Testis (tissue), 3 donors: ENCODE measurements around the gene ELF2. TPM values are rescaled to one million over a fixed set of nuclear protein-coding genes. Genes with fewer than 3 reads are reported as not detected.
"Not testable (repeated sequence)": the region's sequence is repeated elsewhere in the genome, so short reads cannot be mapped to it uniquely, and the experiment has no call there.

Experiments
- DNase-seq: peaks from one replicate; pipeline ENCODE4 v3.0.0-alpha.2; 2019
- H3K27ac ChIP-seq, 2 donors: fragments of 200-600 bp; sonication (generic); one replicate each; pipeline ENCODE4 v1.5.1; 2019
- H3K27me3 ChIP-seq: fragments of 200-600 bp; sonication (generic); one replicate; pipeline ENCODE4 v1.5.1; 2019
- H3K36me3 ChIP-seq: fragments of 200-600 bp; sonication (generic); one replicate; pipeline ENCODE4 v1.5.1; 2017; ENCODE audit warnings: low read depth; ENCODE audit errors: missing control alignments
- H3K4me1 ChIP-seq: fragments of 200-600 bp; sonication (generic); one replicate; pipeline ENCODE4 v1.5.1; 2019
- H3K4me3 ChIP-seq, 2 donors: fragments of 200-600 bp; sonication (generic); one replicate each; pipeline ENCODE4 v1.5.1; 2017 to 2019
- H3K9me3 ChIP-seq: fragments of 200-600 bp; sonication (generic); one replicate; pipeline ENCODE4 v1.5.1; 2017
- CTCF ChIP-seq, 3 experiments: fragments of 450-650 bp in 2 of 3; fragments of 200-600 bp in 1 of 3; sonication (generic) in 1 of 3; IDR thresholded peaks; one replicate each; pipeline ENCODE4 v1.5.1; 2016 to 2019; ENCODE audit warnings: antibody characterized with exemption in 3 of 3, mild to moderate bottlenecking in 2 of 3, moderate library complexity in 1 of 3
- POLR2A ChIP-seq: fragments of 450-650 bp; IDR thresholded peaks from one replicate; pipeline ENCODE4 v1.6.1; 2017; ENCODE audit warnings: antibody characterized with exemption, mild to moderate bottlenecking, moderate library complexity
- WGBS, 2 donors: methylation state at CpG; one replicate each; pipeline ENCODE4 v1.1.5; 2018; 5-methylcytosine and 5-hydroxymethylcytosine counted together
- intact Hi-C: fragments of 100-400 bp; cut with DNase I; formaldehyde crosslinking; loops from one replicate; pipeline ENCODE4 v1.15.1; 2023; ENCODE audit warnings: low total_unique reads
- polyA plus RNA-seq: library from polyadenylated mRNA; stranded (reverse); fragments of 350-450 nt; fragmentation: Illumina TruSeq; extraction: RNeasy Lipid Tissue Mini Kit (QIAGEN cat#74804); gene quantifications from one replicate; pipeline ENCODE4 v1.2.3, GENCODE V29; 2014; ENCODE audit warnings: low read depth, low replicate concordance; ENCODE audit not compliant: insufficient read depth
- small RNA-seq, 2 donors: library from RNA; depleted of rRNA; stranded (forward); fragments of <200 nt; gene quantifications; one replicate each; pipeline ENCODE3, GENCODE V24; 2016
- total RNA-seq, 2 donors: library from RNA; depleted of rRNA; stranded (reverse); fragments of >200 nt; gene quantifications; one replicate each; pipeline ENCODE4 v1.2.3, GENCODE V29; 2016

ELF2 gene
- total and polyA plus RNA-seq, 3 donors from 2014 or later, result 52.0 to 72.6 (median 53.6) TPM

DNA sequence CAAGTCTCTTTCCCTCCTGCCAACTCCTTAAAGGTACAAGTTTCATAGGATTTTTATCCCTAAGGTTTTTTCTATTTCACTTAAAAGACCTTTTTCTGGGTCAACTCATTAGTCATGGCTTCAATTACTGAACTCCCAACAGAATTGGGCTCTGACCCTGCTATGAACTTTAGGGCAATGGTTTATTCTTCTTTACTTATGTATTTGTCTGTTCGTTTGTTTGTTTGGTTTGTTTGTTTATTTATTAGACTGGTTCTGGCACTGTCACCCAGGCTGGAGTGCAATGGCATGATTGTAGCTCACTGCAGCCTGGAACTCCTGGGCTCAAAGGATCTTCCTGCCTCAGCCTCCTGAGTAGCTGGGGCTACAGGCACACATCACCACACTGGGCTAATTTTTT is 167.3 kb downstream of the ELF2 start:
- no peak overlapping the region for H3K27ac ChIP-seq
- H3K4me3 ChIP-seq, result no peak overlapping the region
- peaks cover 2% of the 10 kb centered on the region for H3K4me1 ChIP-seq
- H3K27me3 ChIP-seq, result no peaks in the 10 kb centered on the region
- intact Hi-C loops, result no loop called here
- DNase-seq, result no peak
- H3K9me3 ChIP-seq, result no peaks in the 10 kb centered on the region
- 45 to 64% methylated on average over 1 of the region's 1 CpG for WGBS, 2 donors
- TF ChIP-seq POLR2A (no peak), CTCF (IDR thresholded peaks at IDR 0.05) (no peak)
- no peaks in the 10 kb centered on the region for H3K36me3 ChIP-seq

DNA sequence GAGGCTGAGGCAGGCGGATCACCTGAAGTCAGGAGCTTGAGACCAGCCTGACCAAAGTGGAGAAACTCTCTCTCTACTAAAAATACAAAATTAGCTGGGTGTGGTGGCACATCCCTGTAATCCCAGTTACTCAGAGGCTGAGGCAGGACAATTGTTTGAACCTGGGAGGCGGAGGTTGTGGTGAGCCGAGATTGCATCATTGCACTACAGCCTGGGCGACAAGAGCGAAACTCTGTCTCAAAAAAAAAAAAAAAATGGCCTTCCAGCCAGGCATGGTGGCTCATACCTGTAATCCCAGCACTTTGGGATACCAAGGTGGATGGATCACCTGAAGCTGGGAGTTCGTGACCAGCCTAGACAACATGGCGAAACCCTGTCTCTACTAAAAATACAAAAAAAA is 168.7 kb downstream of the ELF2 start:
- WGBS, 2 donors, result 94 to 96% methylated on average over 7 of the region's 7 CpGs
- H3K4me3 ChIP-seq, DNase-seq, H3K4me1 ChIP-seq, intact Hi-C loops, H3K36me3 ChIP-seq, H3K27me3 ChIP-seq, H3K9me3 ChIP-seq, H3K27ac ChIP-seq: not testable (repeated sequence)

GRCh38 chr4:139007640-139008039 is 169.4 kb downstream of the ELF2 start:
- WGBS, 2 donors, result 92 to 93% methylated on average over 2 of the region's 2 CpGs
- Histone ChIP-seq H3K9me3 (no peaks in the 10 kb centered on the region), H3K4me1 (no peaks in the 10 kb centered on the region), H3K27me3 (no peaks in the 10 kb centered on the region), H3K36me3 (no peaks in the 10 kb centered on the region), H3K27ac (no peak overlapping the region), H3K4me3 (no peak overlapping the region)
- intact Hi-C loops, result no loop called here
- TF ChIP-seq CTCF (IDR thresholded peaks at IDR 0.05), result no peak
- no peak for TF ChIP-seq POLR2A
- DNase-seq, result no peak

Small RNA genes within 50 kb of the gene (small RNA-seq; reads per million reads assigned to genes)
- gene RF00017 (0 reads per million in 2 donors), gene RF00019 (0 reads per million in 2 donors), gene RN7SL382P (0 reads per million in 2 donors), gene RNU6-531P (0 reads per million in 2 donors)

Other genes with a start within 250 kb of the ELF2 start
- gene NOCT, start 161.4 kb downstream of the ELF2 start, total RNA-seq, result 10 to 100 TPM; 19.0 to 19.3 TPM
- gene NOCT, start 161.4 kb downstream of the ELF2 start, polyA plus RNA-seq, result 7.7 TPM
- 1 to 10 TPM; 2.3 to 3.1 TPM for gene MGARP, start 103.0 kb upstream of the ELF2 start, total RNA-seq
- gene MGARP, start 103.0 kb upstream of the ELF2 start, polyA plus RNA-seq, result 10.9 TPM
- gene NAA15, start 124.3 kb upstream of the ELF2 start, total RNA-seq, result 10 to 100 TPM; 33.9 to 35.4 TPM
- gene NAA15, start 124.3 kb upstream of the ELF2 start, polyA plus RNA-seq, result 16.8 TPM
- 100 to 1,000 TPM; 121 to 127 TPM for gene NDUFC1, start 125.3 kb upstream of the ELF2 start, total RNA-seq
- 201 TPM for gene NDUFC1, start 125.3 kb upstream of the ELF2 start, polyA plus RNA-seq